ENCODE results near the gene PDE6D.
A peak's percentile ranks its signal among the peaks of the same experiment; 100 is the strongest.

Gene PDE6D

DNA sequence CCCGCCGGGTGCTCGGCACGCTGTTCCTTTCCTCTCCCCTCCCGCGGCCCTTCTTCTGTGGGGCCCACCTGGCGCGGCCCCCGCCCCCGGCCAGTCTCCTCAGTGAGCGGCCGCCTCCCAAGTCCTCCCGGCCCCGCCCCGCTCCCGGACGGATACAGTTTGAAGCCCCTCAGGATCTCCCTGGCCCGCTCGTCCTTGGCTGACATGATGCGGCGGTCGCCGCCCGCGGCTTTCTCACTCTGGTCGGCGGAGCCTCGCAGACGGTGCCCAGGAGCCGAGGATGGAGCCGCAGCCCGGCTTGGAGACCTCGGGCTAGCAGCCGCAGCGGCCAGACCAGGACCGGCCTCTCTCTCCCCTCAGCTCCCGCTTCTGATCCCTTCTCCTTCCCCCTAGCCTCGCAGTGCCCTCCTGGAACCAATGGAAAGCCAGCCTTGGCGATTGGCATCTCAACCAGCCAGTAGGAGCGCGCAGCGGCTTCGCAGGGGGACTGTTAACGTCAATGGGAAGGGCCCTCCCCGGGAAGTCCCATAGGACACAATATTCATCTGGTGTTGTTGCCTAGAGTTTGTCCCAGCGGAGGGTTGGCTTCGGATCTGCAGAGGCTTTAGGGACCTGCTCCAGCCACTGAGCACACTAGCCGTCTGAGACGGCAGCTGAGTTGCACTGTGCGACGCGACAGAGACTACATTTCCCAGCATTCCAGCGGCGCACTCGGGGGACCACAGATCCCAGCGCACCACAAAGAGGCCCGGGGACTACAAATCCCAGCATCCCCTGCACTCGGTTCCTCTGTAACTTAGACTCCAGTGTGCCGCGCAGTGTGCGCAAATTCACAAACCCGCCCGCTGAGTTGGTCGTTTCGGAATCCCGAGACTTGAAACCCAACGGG is at the start of gene PDE6D:
Gene PDE6D (minus strand): TSS at position 374 of the 889 bp plus-strand sequence. CDS start 168 bp downstream, at position 206.
- peak; percentile 99 for DNase-seq (ENCODE audit: low spot score)
- TF ChIP-seq, protein P1, sequence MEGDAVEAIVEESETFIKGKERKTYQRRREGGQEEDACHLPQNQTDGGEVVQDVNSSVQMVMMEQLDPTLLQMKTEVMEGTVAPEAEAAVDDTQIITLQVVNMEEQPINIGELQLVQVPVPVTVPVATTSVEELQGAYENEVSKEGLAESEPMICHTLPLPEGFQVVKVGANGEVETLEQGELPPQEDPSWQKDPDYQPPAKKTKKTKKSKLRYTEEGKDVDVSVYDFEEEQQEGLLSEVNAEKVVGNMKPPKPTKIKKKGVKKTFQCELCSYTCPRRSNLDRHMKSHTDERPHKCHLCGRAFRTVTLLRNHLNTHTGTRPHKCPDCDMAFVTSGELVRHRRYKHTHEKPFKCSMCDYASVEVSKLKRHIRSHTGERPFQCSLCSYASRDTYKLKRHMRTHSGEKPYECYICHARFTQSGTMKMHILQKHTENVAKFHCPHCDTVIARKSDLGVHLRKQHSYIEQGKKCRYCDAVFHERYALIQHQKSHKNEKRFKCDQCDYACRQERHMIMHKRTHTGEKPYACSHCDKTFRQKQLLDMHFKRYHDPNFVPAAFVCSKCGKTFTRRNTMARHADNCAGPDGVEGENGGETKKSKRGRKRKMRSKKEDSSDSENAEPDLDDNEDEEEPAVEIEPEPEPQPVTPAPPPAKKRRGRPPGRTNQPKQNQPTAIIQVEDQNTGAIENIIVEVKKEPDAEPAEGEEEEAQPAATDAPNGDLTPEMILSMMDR (IDR thresholded peaks at IDR 0.05; ENCODE audit: extremely low read depth, missing control alignments): no peak

DNA sequence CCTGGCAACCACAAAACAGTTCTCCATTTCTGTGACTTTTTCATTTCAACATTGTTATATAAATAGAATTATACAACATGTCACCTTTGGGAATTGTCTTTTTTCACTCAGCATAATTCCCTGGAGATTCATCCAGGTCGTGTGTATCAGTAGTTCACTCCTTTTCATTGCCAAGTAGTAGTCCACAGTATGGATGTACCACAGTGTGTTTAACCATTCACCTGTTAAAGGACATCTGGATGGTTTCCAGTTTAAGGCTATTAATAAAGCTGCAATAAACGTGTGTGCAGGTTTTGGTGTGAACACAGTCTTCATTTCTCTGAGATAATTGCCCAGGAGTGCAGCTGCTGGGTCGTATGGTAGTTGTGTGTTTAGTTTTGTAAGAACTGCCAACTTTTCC is 40.8 kb upstream of the PDE6D start:
- TF ChIP-seq, protein P1 (IDR thresholded peaks at IDR 0.05; ENCODE audit: extremely low read depth, missing control alignments): no peak
- DNase-seq (ENCODE audit: low spot score): no peak

DNA sequence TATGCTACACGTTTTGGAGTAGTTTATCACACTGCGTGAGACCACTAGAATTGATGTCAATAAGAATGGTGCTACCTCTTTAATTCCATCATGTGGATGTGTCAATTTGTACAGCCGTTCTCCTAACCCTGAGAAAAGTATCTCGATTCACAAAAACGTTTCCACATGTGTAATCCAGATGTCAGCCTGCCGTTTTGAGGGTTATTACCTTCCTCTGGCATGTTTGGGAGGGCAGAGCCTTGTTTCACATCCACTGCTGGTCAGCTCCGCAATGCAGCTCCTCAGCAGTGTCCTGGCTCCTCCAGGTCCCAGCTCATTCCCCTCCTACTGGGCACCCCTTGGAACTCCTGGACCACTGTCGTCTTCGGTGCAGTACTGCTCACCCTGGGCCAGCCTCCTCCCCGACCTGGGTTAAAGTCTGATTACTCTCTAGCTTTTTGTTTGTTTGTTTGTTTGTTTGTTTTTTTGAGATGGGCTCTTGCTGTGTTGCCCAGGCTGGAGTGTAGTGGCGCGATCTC is 39.8 kb upstream of the PDE6D start:
- no peak for DNase-seq (ENCODE audit: low spot score)
- TF ChIP-seq, protein P1 (IDR thresholded peaks at IDR 0.05; ENCODE audit: extremely low read depth, missing control alignments): no peak

DNA sequence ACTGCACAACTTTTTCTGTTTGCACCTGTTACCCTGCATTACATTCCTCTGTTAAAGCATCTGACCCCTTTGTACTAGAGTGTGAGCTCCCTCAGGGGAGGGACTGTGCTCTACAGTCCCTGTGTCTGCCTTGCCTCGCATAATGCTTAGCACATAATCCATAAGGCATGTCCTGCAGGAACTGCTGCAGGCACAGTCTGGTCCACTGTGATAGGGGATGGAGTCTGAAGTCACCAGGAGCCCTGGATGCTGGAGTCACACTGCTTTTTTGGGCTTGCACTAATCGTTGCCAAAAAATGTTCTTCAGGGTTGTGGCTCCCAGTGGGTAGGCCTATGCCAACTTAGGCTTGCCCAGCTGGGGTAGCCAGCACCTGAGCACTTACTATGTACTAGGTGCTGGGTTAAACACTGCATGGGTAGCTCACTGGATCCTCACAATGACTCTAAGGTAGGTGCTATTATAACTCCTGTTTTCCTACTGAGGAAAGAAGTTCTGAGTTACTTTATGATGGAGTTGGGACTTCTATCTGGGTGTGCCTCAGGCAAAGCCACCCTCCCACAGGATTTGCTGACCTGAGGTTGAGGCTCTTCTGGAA is 38.5 kb upstream of the PDE6D start:
- DNase-seq (ENCODE audit: low spot score): no peak
- TF ChIP-seq, protein P1 (IDR thresholded peaks at IDR 0.05; ENCODE audit: extremely low read depth, missing control alignments): no peak

DNA sequence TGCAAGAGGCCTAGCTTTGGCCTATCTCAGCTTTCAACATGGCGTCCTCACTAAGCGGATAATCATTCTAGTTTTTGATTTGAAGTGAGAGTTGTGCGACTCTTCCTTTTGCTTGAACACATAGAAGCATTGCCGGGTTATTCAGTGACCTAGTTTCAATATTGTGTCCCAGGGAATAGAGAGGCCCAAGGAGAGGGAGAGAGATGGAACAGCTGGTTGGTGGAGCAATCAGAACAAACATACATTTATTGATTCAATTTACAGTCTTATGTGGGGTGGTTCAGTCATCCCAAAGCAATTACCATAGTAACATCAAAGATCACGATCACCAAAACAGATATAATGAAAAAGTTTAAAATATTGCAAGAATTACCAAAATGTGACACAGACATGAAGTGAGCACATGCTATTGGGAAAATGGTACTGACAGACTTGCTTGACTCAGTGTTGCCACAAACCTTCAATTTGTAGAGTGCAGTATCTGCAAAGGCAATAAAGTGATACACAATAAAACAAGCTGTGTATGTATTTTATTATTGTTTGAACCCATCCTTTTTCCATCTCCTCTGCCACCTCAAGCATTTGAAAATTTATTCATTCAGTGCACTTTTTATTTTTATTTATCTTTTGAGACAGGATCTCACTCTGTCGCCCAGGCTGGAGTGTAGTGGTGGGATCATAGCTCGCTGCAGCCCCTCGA is 35.4 kb upstream of the PDE6D start:
- TF ChIP-seq, protein P1 (IDR thresholded peaks at IDR 0.05; ENCODE audit: extremely low read depth, missing control alignments): no peak
- DNase-seq (ENCODE audit: low spot score): no peak

DNA sequence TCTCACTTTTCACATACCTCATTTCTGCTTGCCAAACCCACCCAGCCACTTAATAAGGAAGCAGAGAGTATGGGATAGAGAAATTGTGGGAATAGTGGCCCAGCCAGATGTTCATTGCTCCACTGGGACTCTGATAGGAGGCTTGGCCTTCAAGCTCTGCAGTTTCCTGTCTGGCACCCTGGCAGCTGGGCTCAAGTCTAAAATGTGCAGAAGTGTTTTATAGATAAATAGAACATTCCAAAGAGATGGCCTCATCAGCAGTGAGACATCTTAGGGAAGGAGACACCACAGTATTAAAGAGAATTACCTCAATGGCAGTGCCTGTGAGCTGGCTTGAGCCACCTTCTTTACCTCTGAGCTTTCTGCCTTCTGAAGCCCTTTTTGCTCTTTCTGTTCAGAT is 29.8 kb upstream of the PDE6D start:
- no peak for DNase-seq (ENCODE audit: low spot score)
- TF ChIP-seq, protein P1 (IDR thresholded peaks at IDR 0.05; ENCODE audit: extremely low read depth, missing control alignments): no peak

All from GM20000 (cell line).